Stimulated activated naive CD4-positive, alpha-beta T cell (primary cell): Measurements from ENCODE around the gene CUL4A.

Experiments used
- DNase-seq, 6 experiments: peaks; one replicate each; lab custom pipeline; 2025; lab: John Stamatoyannopoulos, UW

The CUL4A gene

GRCh38 chr13:113179374-113180230, 29.8 kb upstream of the CUL4A start:
- no peak for DNase-seq

- no peak for DNase-seq
Observed at GRCh38 chr13:113182046-113182445, 27.4 kb upstream of the CUL4A start.

DNA sequence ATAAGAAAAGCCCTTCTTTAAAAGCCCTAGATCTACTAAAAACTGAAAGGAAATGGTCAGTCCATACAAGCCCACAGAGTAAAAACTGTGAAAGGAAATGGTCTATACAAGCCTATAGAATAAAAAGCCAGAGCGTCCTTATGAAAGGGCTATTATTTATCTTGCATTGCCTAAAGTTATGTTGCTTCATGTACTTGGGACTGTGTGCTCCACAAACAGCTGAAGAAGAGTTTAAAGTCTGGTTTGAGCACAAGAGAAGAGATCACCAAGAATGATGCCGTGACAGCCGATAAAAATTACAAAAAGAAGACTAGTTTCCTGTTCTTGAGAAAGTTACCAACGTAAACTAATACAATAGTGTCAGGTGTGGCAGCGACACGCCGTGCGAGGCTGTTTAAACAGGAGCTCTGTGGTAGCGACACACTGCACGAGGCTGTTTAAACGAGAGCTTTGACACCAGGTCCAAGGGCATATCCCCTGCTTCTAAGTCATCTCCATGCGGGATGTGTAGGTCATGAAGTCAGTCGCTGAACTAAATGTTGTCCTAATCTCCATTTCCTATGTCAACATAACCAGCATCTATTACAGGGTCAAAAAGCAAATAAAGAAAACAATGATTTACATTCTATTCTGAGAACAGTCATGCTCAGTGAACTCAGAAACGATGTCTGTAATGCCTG, 25.8 kb upstream of the CUL4A start:
- DNase-seq = no peak

- no peak for DNase-seq
Observed at GRCh38 chr13:113184568-113185440, 24.6 kb upstream of the CUL4A start.

DNA sequence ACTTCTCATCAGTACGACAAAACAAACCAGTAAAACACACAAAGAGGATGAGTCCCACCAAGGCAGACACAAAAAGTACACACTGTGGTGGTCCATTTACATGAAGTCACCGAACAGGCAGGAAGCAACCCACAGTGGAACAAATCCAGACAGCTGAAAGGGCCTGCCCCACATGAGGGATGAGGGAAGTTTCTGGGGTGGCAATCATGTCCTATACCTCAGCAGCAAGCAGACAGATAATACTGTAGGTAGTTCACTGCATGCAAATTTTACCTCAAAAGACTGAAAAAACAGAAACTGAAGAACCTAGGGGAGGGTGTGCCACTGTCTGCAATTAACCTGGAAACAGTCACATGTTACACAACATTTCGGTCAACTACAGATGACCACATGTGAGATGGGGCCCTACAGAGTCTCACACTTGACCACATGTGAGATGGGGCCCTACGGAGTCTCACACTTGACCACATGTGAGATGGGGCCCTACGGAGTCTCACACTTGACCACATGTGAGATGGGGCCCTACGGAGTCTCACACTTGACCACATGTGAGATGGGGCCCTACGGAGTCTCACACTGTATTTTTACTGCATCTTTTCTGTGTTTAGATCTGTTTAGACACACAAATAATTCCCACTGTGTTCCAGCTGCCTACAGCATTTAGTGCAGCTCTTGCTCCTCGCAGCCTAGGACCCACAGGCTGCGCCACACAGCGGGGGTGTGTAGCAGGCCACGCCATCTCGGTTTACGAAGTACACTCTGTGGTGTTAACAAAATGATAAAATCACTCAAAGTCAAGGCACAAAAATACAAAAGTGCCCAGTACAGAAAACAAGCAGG, 23.1 kb upstream of the CUL4A start:
- no peak for DNase-seq

DNA sequence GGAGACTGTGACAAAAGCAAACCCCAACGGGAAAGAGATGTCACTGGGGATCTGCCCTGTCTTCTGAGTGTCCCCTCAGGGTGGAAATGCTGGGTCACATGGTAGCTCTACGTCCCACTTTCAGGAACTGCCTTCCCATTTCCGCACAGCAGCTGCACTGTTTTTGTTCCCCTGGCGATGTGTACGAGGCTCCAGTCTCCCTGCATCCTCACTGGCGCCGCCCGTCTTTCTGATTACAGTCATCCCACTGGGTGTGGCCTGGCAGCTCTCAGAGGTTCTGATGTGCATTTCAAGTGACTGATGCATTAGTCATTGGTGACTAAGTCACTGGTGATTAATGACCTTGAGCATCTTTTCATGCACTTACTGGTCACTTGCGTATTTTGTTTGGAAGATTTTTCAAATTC, 22.1 kb upstream of the CUL4A start:
- DNase-seq = no peak

- no peak for DNase-seq
Observed at GRCh38 chr13:113187883-113188665, 21.3 kb upstream of the CUL4A start.

DNA sequence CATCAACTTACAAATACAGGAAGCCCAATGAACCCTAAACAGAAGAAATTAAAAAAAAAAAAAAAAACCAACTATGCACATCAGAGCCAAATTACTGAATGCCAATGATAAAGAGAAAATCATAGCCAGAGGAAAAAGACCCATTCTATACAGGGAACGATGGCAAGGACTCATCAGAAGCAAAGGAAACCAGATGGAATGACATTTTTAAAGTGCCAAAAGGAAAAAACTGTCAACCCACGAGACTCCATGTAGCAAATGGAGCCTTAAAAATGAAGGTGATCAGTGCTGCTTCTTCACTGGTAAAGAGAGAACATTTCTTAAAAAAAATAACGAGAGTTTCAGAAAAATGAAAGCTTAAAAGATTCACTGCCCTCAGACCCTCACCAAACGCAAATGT, 19.2 kb upstream of the CUL4A start:
- DNase-seq = no peak

DNA sequence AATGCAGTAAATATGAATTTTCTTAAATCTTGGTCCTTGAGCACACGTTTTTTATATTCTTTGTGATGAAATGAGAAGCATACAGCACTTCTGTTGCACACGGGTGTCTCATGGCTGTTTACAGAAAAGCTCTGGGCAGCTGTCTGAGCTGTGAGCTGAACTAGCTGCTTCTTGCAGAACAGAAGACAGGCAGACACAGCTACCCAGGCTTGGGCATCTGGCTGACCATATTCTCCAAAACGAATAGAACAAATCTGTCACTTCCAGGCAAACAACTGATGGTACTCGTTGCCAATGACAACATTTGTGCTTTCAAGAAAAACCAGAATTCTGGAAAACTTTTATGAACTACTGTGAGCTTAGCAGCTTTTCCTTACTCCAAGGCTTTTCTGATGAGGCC, 17.1 kb upstream of the CUL4A start:
- DNase-seq = no peak

DNA sequence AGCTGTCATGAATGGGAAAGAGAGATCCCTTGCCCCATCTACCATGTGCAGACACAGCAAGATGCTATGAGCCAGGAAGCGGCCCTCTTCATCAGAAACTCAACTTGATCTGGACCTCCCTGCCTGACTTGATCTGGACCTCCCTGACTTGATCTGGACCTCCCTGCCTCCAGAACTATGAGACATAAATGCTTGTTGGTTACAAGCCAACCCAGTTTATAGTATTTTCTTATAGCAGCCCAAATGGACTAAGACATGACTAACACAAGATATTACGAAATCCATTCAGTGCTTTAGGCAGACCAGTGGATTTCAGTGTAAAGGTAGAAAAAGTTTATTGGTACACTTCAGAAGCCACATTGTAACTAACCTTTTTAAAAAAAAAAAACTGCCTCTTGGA, 16.5 kb upstream of the CUL4A start:
- DNase-seq = no peak

- no peak for DNase-seq
Observed at GRCh38 chr13:113195360-113195759, 14.1 kb upstream of the CUL4A start.

DNA sequence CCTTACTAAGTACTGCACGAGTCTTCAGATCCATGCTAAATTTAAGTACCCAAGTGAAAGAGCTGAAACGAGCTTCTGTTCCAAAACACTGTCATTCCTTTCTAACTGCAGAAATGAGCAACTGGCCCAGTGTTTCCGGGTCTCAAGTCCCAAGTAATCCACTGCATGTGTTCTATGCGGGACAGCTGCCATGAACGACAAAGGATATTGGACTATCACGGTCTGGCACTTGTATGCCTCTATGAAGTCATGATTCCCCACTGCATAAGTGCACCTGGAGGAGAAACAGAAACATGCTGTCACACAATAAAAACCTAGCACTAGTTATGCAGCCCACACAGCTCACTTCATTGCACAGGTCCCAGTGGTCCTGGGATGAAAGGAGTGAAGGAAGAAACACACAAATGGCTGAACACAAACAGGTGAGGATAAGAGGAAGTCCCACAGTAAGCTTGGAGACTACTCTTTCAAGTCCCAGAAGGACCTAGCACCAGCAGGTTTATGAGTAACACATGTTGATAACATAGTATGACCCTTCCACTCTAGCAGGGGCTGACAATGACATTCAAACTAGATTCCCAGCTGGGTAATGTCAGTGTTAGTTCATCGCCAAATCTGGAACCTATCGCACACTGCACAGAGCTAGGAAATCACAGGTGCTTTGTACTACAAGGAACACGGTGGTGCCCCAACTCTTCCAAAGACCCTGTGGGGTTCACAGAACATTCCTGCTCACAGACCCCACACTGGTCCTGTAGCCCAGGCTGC, 12.3 kb upstream of the CUL4A start:
- no peak for DNase-seq

DNA sequence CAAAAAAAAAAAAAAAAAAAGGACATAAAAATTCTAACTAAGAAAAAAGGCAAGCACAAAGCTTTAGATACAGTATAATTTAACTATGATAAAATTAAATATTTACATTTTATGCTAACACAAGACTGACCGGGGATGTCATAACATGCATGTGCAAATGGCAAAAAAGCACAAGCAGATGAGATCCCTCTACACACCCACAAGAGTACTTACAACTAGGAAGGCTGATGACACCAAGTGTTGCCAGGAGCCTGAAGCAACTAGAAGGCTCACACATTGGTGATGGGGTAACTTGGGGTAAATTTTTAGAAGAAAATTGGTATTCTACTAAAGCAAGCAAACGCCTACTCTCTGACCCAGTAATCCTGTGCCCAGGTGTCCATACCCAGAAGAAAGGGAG, 7.6 kb upstream of the CUL4A start:
- DNase-seq = no peak

- no peak for DNase-seq
Observed at GRCh38 chr13:113202912-113203311, 6.5 kb upstream of the CUL4A start.

- no peak for DNase-seq
Observed at GRCh38 chr13:113203507-113204377, 5.7 kb upstream of the CUL4A start.

GRCh38 chr13:113204378-113204734, 5.1 kb upstream of the CUL4A start:
- DNase-seq = no peak

DNA sequence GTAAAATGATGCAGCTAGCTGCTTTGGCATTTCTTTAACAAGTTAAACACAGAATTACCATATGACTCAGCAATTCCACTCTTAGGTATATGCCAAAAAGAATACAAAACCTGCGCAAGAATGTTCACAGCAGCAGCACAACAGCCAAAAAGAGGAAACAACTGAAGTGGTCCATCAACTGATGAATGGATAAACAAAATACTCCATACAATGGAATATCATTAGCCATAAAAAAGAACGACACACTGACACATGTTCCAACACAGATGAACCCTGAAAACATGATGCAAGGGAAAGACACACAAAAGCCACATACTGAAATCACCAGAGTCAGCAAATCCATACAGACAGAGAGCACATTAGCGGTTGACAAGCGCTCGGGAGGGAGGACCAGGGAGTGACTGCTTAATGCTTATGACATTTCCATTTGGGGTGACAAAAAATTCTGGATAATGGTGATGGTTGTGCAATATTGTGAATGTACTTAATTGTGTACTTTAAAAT, 3.9 kb upstream of the CUL4A start:
- no peak for DNase-seq

GRCh38 chr13:113207460-113207859, 2.0 kb upstream of the CUL4A start:
- no peak for DNase-seq

DNA sequence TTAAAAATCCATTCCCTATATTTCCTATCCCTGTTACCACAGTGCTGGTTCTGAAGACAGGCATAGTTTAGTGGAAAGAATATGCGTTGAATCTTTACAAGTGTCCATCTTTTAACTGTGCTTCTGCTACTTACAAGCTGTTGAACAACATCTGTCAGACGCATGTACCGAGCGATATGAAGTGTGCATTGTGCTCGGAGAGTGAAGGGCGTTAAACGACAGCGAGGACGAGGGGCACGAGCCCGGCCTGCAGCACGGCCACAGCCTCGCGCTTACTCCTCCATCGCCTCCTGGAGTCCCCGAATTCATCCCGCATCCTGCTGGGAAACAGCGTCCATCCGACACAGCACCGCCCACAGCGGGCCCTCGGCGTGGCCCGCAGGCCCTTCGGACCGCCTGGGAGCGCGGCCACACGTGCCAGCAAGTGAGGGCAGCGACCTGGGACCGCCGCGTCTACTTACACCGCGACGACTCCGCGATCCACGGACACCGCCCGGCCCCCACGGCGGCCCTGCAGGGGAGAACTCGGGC, 1.5 kb upstream of the CUL4A start:
- DNase-seq = peak in 2 of 6 experiments; percentile 37 to 50
